GM12878 (cell line): ENCODE results near the gene DDX56.

Source experiments
- CREB1 ChIP-seq: IDR thresholded peaks from 2 replicates; pipeline ENCODE4 v1.6.1; 2012; ENCODE audit warnings: low read depth, mild to moderate bottlenecking, inconsistent platforms
- CTCF ChIP-seq, 3 experiments: IDR thresholded peaks in 2 of 3; conservative IDR thresholded peaks in 1 of 3; 2 replicates each; pipeline ENCODE4 v1.5.1; 2011; ENCODE audit warnings: low read depth in 3 of 3, low read length in 3 of 3, mild to moderate bottlenecking in 3 of 3, control low read depth in 2 of 3, moderate library complexity in 2 of 3, inconsistent platforms in 1 of 3, mixed read lengths in 1 of 3; ENCODE audit not compliant: control insufficient read depth in 2 of 3, insufficient read depth in 1 of 3; ENCODE audit errors: extremely low read depth in 1 of 3
- EP300 ChIP-seq, 2 experiments: fragments of 150-350 bp in 1 of 2; IDR thresholded peaks; 2 replicates each; pipeline ENCODE4 v1.6.1; 2011 to 2012; ENCODE audit warnings: low read depth in 2 of 2, low read length in 2 of 2, borderline replicate concordance in 1 of 2, improper control_type of control experiment in 1 of 2, inconsistent platforms in 1 of 2; ENCODE audit not compliant: control insufficient read depth in 1 of 2
- EZH2 ChIP-seq: IDR thresholded peaks from 2 replicates; pipeline ENCODE4 v1.6.1; 2012; ENCODE audit warnings: low read depth, mild to moderate bottlenecking, control low read depth, inconsistent platforms, low read length, borderline replicate concordance; ENCODE audit not compliant: control insufficient read depth
- FOS ChIP-seq: IDR thresholded peaks from 3 replicates; pipeline ENCODE4 v1.6.1; 2011; ENCODE audit warnings: borderline replicate concordance; ENCODE audit not compliant: insufficient read length; ENCODE audit errors: extremely low read depth
- GABPA ChIP-seq: IDR thresholded peaks from 2 replicates; pipeline ENCODE4 v1.6.1; 2014; ENCODE audit warnings: antibody characterized with exemption, low read depth, mild to moderate bottlenecking, inconsistent platforms
- NR2C1 ChIP-seq: fragments of 450-650 bp; IDR thresholded peaks from 2 replicates; pipeline ENCODE4 v1.6.1; 2017; ENCODE audit warnings: antibody characterized with exemption, mild to moderate bottlenecking, moderate library complexity
- SRF ChIP-seq, 2 experiments: IDR thresholded peaks; 2 replicates each; pipeline ENCODE4 v1.6.1; 2011; ENCODE audit warnings: low read depth in 2 of 2, low read length in 2 of 2, mild to moderate bottlenecking in 1 of 2, moderate library complexity in 1 of 2

GRCh38 chr7:44603193-44603592 is 29.5 kb upstream of the DDX56 start:
- TF ChIP-seq EZH2 (no peak), CTCF (IDR thresholded peaks at IDR 0.05 in 2 of 3, conservative IDR thresholded peaks at IDR 0.05 in 1 of 3; ENCODE audit: control insufficient read depth in 2 of 3, extremely low read depth in 1 of 3, insufficient read depth in 1 of 3, low read depth in 3 of 3, low read length in 3 of 3) (no peak), EP300 (IDR thresholded peaks at IDR 0.05; ENCODE audit: borderline replicate concordance in 1 of 2, control insufficient read depth in 1 of 2, low read depth in 2 of 2, low read length in 2 of 2) (no peak), FOS (no peak), NR2C1 (no peak), SRF (IDR thresholded peaks at IDR 0.05; ENCODE audit: low read depth in 2 of 2, low read length in 2 of 2) (no peak), GABPA (no peak), CREB1 (no peak)
